Vagina (tissue), 2 donors: Measurements from ENCODE around the gene GAD1. TPM values are rescaled to one million over a fixed set of nuclear protein-coding genes. Genes with fewer than 3 reads are reported as not detected.

Source experiments
- DNase-seq, 2 donors: peaks; one replicate each; pipeline ENCODE4 v3.0.0-alpha.2; 2017; ENCODE audit errors: extremely low spot score in 2 of 2
- H3K27ac ChIP-seq: fragments of 200-600 bp; sonication (generic); one replicate; pipeline ENCODE4 v1.5.1; 2019
- H3K27me3 ChIP-seq: fragments of 200-600 bp; sonication (generic); one replicate; pipeline ENCODE4 v1.5.1; 2019
- H3K36me3 ChIP-seq, 2 donors: fragments of 200-600 bp; sonication (generic); one replicate each; pipeline ENCODE4 v1.5.1; 2017 to 2019
- H3K4me1 ChIP-seq: fragments of 200-600 bp; sonication (generic); one replicate; pipeline ENCODE4 v1.5.1; 2019
- H3K4me3 ChIP-seq, 2 donors: fragments of 200-600 bp; sonication (generic); 1 replicate in 1 of 2; 2 replicates in 1 of 2; pipeline ENCODE4 v1.5.1; 2016 to 2019
- H3K9me3 ChIP-seq: fragments of 200-600 bp; sonication (generic); one replicate; pipeline ENCODE4 v1.5.1; 2019
- CTCF ChIP-seq, 3 experiments: fragments of 450-650 bp in 2 of 3; fragments of 200-600 bp in 1 of 3; sonication (generic) in 1 of 3; IDR thresholded peaks; one replicate each; pipeline ENCODE4 v1.5.1; 2017 to 2019; ENCODE audit warnings: antibody characterized with exemption in 3 of 3, mild to moderate bottlenecking in 2 of 3, moderate library complexity in 2 of 3
- POLR2A ChIP-seq, 2 donors: fragments of 450-650 bp; IDR thresholded peaks; one replicate each; pipeline ENCODE4 v1.6.1; 2017; ENCODE audit warnings: antibody characterized with exemption in 2 of 2, mild to moderate bottlenecking in 2 of 2, moderate library complexity in 2 of 2
- POLR2AphosphoS5 ChIP-seq, 2 donors: sonication (generic); formaldehyde crosslinking; IDR thresholded peaks; one replicate each; pipeline ENCODE4 v1.9.0; 2017; ENCODE audit warnings: antibody characterized with exemption in 2 of 2, mild to moderate bottlenecking in 2 of 2, low read depth in 1 of 2; ENCODE audit not compliant: insufficient read depth in 1 of 2
- intact Hi-C: fragments of 100-400 bp; cut with DNase I; formaldehyde crosslinking; loops from one replicate; pipeline ENCODE4 v1.15.1; 2023
- total RNA-seq: library from RNA; depleted of rRNA; stranded (reverse); fragments of >200 nt; gene quantifications from one replicate; pipeline ENCODE4 v1.2.3, GENCODE V29; 2016

The GAD1 gene
- total RNA-seq, 1 donor from 2014 or later: not detected

GRCh38 chr2:170774074-170774473 lies 42.6 kb upstream of the GAD1 start:
- no peaks in the 10 kb centered on the region for H3K27me3 ChIP-seq
- no peak overlapping the region for H3K27ac ChIP-seq
- TF ChIP-seq POLR2AphosphoS5 (IDR thresholded peaks at IDR 0.05; ENCODE audit: insufficient read depth in 1 of 2, low read depth in 1 of 2): no peak
- no peak for TF ChIP-seq CTCF (IDR thresholded peaks at IDR 0.05)
- no peak for TF ChIP-seq POLR2A (IDR thresholded peaks at IDR 0.05)
- DNase-seq: no peak
- intact Hi-C loops: no loop called here
- H3K4me1 ChIP-seq: no peaks in the 10 kb centered on the region
- no peaks in the 10 kb centered on the region for H3K9me3 ChIP-seq
- H3K4me3 ChIP-seq: no peak overlapping the region
- no peaks in the 10 kb centered on the region for H3K36me3 ChIP-seq

GRCh38 chr2:170778900-170779299 lies 37.8 kb upstream of the GAD1 start:
- H3K4me1 ChIP-seq: no peaks in the 10 kb centered on the region
- TF ChIP-seq POLR2AphosphoS5 (IDR thresholded peaks at IDR 0.05; ENCODE audit: insufficient read depth in 1 of 2, low read depth in 1 of 2) (no peak), CTCF (IDR thresholded peaks at IDR 0.05) (no peak), POLR2A (IDR thresholded peaks at IDR 0.05) (no peak)
- no peaks in the 10 kb centered on the region for H3K27me3 ChIP-seq
- H3K9me3 ChIP-seq: no peaks in the 10 kb centered on the region
- intact Hi-C loops: no loop called here
- H3K27ac ChIP-seq: no peak overlapping the region
- DNase-seq: no peak
- no peak overlapping the region for H3K4me3 ChIP-seq
- no peaks in the 10 kb centered on the region for H3K36me3 ChIP-seq

- no peak for TF ChIP-seq CTCF (IDR thresholded peaks at IDR 0.05)
- no peak for TF ChIP-seq POLR2AphosphoS5 (IDR thresholded peaks at IDR 0.05; ENCODE audit: insufficient read depth in 1 of 2, low read depth in 1 of 2)
- no peak for TF ChIP-seq POLR2A (IDR thresholded peaks at IDR 0.05)
- Histone ChIP-seq H3K4me3 (no peak overlapping the region), H3K4me1 (no peaks in the 10 kb centered on the region), H3K36me3 (no peaks in the 10 kb centered on the region), H3K27me3 (no peaks in the 10 kb centered on the region), H3K9me3 (no peaks in the 10 kb centered on the region), H3K27ac (no peak overlapping the region)
- no peak for DNase-seq
- intact Hi-C loops: no loop called here
These were observed 37.4 kb upstream of the GAD1 start for GRCh38 chr2:170779304-170779703.

- TF ChIP-seq CTCF (IDR thresholded peaks at IDR 0.05) (no peak), POLR2AphosphoS5 (IDR thresholded peaks at IDR 0.05; ENCODE audit: insufficient read depth in 1 of 2, low read depth in 1 of 2) (no peak), POLR2A (IDR thresholded peaks at IDR 0.05) (no peak)
- no peak overlapping the region for H3K27ac ChIP-seq
- H3K4me3 ChIP-seq: no peak overlapping the region
- DNase-seq: no peak
- no peaks in the 10 kb centered on the region for H3K9me3 ChIP-seq
- no peaks in the 10 kb centered on the region for H3K27me3 ChIP-seq
- no peaks in the 10 kb centered on the region for H3K4me1 ChIP-seq
- intact Hi-C loops: no loop called here
- H3K36me3 ChIP-seq: no peaks in the 10 kb centered on the region
These were observed 34.0 kb upstream of the GAD1 start for GRCh38 chr2:170782673-170783072.

- no peak for TF ChIP-seq POLR2A (IDR thresholded peaks at IDR 0.05)
- TF ChIP-seq POLR2AphosphoS5 (IDR thresholded peaks at IDR 0.05; ENCODE audit: insufficient read depth in 1 of 2, low read depth in 1 of 2): no peak
- TF ChIP-seq CTCF (IDR thresholded peaks at IDR 0.05): no peak
- Histone ChIP-seq H3K27me3 (no peaks in the 10 kb centered on the region), H3K36me3 (no peaks in the 10 kb centered on the region), H3K27ac (no peak overlapping the region), H3K4me1 (no peaks in the 10 kb centered on the region), H3K9me3 (no peaks in the 10 kb centered on the region), H3K4me3 (no peak overlapping the region)
- intact Hi-C loops: no loop called here
- no peak for DNase-seq
These were observed 33.1 kb upstream of the GAD1 start for GRCh38 chr2:170783549-170783948.
